ENCODE results near the gene OLFML1.

OLFML1 gene

DNA sequence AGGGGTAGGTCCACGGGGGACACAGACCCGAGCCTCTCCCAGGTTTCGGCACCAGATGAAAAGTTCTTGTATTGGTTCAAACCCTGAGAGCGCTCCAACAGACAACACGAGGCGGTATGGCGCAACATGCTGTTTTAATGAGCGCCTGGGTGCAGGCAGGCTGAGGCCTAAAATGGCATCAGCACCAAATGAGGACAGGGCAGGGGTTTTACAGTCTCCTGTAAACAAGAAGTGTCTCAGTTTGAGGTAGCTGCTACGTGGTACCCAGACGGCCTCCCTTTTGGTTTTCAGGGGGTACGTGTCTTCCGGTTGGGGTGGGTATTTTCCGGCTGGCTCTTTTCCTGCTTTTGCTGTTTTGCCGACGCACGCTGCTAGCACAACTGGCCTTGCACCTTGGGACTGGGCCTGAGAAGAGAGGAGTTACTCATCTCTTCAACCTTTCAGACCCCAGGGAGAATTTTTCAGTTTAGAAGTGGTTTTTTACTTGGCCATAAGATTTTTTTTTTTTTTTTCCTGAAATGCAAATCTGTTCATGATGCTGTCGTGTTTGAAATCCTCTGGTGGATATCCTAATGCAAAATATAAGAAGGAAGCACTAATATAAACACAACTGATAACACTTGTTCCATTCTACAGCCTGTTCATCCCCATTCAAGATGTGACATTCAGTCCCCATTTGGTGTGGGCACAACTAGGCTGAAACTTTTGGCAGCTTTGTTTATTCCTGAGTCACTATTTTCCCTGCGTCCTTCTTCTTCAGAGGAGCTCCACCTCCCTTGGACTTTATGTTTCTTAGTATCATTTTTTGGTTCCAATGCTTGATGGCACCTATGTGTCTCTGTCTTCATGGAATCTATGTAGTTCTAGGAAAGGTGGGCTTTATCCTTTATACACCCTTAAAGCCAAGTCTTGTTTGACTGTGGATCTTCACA lies 35.0 kb downstream of the OLFML1 start:
- no peaks in the 10 kb centered on the region for H3K9me2 ChIP-seq (replicated peaks; ENCODE audit: insufficient read depth, low read length)
- peak overlapping the region; percentile 17; the same call in 1 of the 2 replicates for H3K27ac ChIP-seq (ENCODE audit: low read depth, low read length)
- TF ChIP-seq EZH2phosphoT487 (conservative IDR thresholded peaks at IDR 0.05; ENCODE audit: low read length): no peak
- TF ChIP-seq, protein P1, sequence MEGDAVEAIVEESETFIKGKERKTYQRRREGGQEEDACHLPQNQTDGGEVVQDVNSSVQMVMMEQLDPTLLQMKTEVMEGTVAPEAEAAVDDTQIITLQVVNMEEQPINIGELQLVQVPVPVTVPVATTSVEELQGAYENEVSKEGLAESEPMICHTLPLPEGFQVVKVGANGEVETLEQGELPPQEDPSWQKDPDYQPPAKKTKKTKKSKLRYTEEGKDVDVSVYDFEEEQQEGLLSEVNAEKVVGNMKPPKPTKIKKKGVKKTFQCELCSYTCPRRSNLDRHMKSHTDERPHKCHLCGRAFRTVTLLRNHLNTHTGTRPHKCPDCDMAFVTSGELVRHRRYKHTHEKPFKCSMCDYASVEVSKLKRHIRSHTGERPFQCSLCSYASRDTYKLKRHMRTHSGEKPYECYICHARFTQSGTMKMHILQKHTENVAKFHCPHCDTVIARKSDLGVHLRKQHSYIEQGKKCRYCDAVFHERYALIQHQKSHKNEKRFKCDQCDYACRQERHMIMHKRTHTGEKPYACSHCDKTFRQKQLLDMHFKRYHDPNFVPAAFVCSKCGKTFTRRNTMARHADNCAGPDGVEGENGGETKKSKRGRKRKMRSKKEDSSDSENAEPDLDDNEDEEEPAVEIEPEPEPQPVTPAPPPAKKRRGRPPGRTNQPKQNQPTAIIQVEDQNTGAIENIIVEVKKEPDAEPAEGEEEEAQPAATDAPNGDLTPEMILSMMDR (IDR thresholded peaks at IDR 0.05; ENCODE audit: insufficient read depth, low read length, poor library complexity, severe bottlenecking): no peak
- H3K79me2 ChIP-seq (ENCODE audit: insufficient read depth, low read length): no peaks in the 10 kb centered on the region
- H3K4me2 ChIP-seq (ENCODE audit: low read depth, low read length, poor library complexity, severe bottlenecking): peak overlapping the region; percentile 2
- no peaks in the 10 kb centered on the region for H3K27me3 ChIP-seq (ENCODE audit: low read length)
- H3K9me3 ChIP-seq (ENCODE audit: insufficient read depth, low read length): no peaks in the 10 kb centered on the region
- no peak overlapping the region for H2AFZ ChIP-seq (ENCODE audit: low read depth, low read length, severe bottlenecking)
- no peaks in the 10 kb centered on the region for H3K36me3 ChIP-seq (ENCODE audit: low read length)
- H3K9ac ChIP-seq (ENCODE audit: low read length): no peak overlapping the region
- H3F3A ChIP-seq (ENCODE audit: insufficient read depth): no peaks in the 10 kb centered on the region; the same call in 1 of the 2 replicates
- H4K20me1 ChIP-seq (ENCODE audit: low read depth, low read length): no peaks in the 10 kb centered on the region
- no peak overlapping the region for H3K4me3 ChIP-seq (ENCODE audit: insufficient read depth, low read length, poor library complexity, severe bottlenecking)

DNA sequence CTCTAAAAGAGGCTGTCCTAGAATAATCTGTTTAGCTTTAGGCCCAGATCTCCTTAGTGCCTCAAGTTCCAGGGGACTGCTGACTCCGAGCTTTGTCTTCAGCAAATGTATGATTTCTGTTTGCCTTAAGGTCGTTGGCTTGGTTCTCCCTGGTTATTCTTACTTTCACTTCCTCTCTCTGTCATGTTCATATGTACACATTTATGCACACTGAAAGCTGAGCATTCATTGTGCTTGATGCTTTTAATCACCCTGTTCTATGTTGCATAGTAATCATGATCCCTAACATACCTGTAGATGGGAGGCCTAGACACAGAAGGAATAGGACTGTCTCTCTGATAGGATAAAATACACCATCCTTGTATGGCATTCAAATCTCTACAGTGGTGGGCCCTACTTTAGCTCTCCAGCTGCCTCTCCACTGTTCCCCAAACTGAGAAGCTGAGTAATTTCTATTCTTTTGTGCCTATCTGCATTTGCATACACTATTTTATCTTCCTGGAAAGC lies 35.7 kb downstream of the OLFML1 start:
- H3K4me3 ChIP-seq (ENCODE audit: insufficient read depth, low read length, poor library complexity, severe bottlenecking): no peak overlapping the region
- H3K9ac ChIP-seq (ENCODE audit: low read length): no peak overlapping the region
- no peak overlapping the region for H2AFZ ChIP-seq (ENCODE audit: low read depth, low read length, severe bottlenecking)
- H3F3A ChIP-seq (ENCODE audit: insufficient read depth): no peaks in the 10 kb centered on the region; the same call in 1 of the 2 replicates
- H3K9me3 ChIP-seq (ENCODE audit: insufficient read depth, low read length): no peaks in the 10 kb centered on the region
- H3K4me2 ChIP-seq (ENCODE audit: low read depth, low read length, poor library complexity, severe bottlenecking): peak overlapping the region; percentile 29
- H3K27me3 ChIP-seq (ENCODE audit: low read length): no peaks in the 10 kb centered on the region
- no peaks in the 10 kb centered on the region for H3K79me2 ChIP-seq (ENCODE audit: insufficient read depth, low read length)
- H3K27ac ChIP-seq (ENCODE audit: low read depth, low read length): peak overlapping the region; percentile 17
- no peak for TF ChIP-seq EZH2phosphoT487 (conservative IDR thresholded peaks at IDR 0.05; ENCODE audit: low read length)
- TF ChIP-seq, protein P1 (IDR thresholded peaks at IDR 0.05; ENCODE audit: insufficient read depth, low read length, poor library complexity, severe bottlenecking): no peak
- no peaks in the 10 kb centered on the region for H4K20me1 ChIP-seq (ENCODE audit: low read depth, low read length)
- H3K9me2 ChIP-seq (replicated peaks; ENCODE audit: insufficient read depth, low read length): no peaks in the 10 kb centered on the region
- no peaks in the 10 kb centered on the region for H3K36me3 ChIP-seq (ENCODE audit: low read length)

DNA sequence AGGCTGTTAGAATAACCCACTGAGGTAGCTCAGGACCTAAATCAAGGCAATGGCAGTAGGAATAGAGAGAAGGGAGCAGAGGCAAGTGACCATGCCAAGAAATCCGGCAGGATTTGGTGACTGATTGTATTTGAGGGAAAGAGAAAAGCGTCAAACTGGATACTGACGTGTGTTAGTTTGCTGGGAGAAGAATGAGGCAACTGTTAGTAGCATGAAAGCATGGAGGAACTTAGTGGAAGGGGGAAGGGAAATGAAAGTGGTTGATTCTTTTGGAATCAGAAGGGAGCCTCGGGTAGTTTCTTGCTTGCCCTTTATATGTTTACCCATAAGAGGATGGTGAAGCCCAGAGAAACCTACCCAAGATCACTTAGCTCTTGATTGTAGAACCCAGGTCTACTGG lies 36.8 kb downstream of the OLFML1 start:
- no peaks in the 10 kb centered on the region; the same call in 1 of the 2 replicates for H3F3A ChIP-seq (ENCODE audit: insufficient read depth)
- no peak overlapping the region for H2AFZ ChIP-seq (ENCODE audit: low read depth, low read length, severe bottlenecking)
- no peak overlapping the region for H3K9ac ChIP-seq (ENCODE audit: low read length)
- no peaks in the 10 kb centered on the region for H3K36me3 ChIP-seq (ENCODE audit: low read length)
- H3K9me3 ChIP-seq (ENCODE audit: insufficient read depth, low read length): no peaks in the 10 kb centered on the region
- H3K4me3 ChIP-seq (ENCODE audit: insufficient read depth, low read length, poor library complexity, severe bottlenecking): no peak overlapping the region
- no peaks in the 10 kb centered on the region for H3K27me3 ChIP-seq (ENCODE audit: low read length)
- no peak overlapping the region for H3K27ac ChIP-seq (ENCODE audit: low read depth, low read length)
- H3K9me2 ChIP-seq (replicated peaks; ENCODE audit: insufficient read depth, low read length): no peaks in the 10 kb centered on the region
- no peak overlapping the region for H3K4me2 ChIP-seq (ENCODE audit: low read depth, low read length, poor library complexity, severe bottlenecking)
- no peaks in the 10 kb centered on the region for H3K79me2 ChIP-seq (ENCODE audit: insufficient read depth, low read length)
- no peaks in the 10 kb centered on the region for H4K20me1 ChIP-seq (ENCODE audit: low read depth, low read length)
- TF ChIP-seq EZH2phosphoT487 (conservative IDR thresholded peaks at IDR 0.05; ENCODE audit: low read length): no peak
- TF ChIP-seq, protein P1 (IDR thresholded peaks at IDR 0.05; ENCODE audit: insufficient read depth, low read length, poor library complexity, severe bottlenecking): no peak
